SU-DHL-6 (cell line): ENCODE data around the gene FBRSL1.

Experiments used
- CTCF ChIP-seq: fragments of 200-600 bp; sonication (generic); IDR thresholded peaks from one replicate; pipeline ENCODE4 v1.5.1; 2017; ENCODE audit warnings: antibody characterized with exemption, mild to moderate bottlenecking, low read length, moderate library complexity; ENCODE audit not compliant: insufficient read depth, poor library complexity, severe bottlenecking
- EZH2phosphoT487 ChIP-seq: fragments of 200-600 bp; sonication (generic), shearing (Covaris generic); conservative IDR thresholded peaks from 2 replicates; pipeline ENCODE4 v1.6.1; 2018; ENCODE audit warnings: mild to moderate bottlenecking, antibody characterized with exemption, low read length, moderate library complexity, mixed read lengths

- TF ChIP-seq EZH2phosphoT487 (no peak), CTCF (no peak)
Observed at GRCh38 chr12:132492951-132493350, 3.0 kb downstream of the FBRSL1 start.
